A549 (cell line): ENCODE results near the gene NTN1.

ENCODE experiments used
- CHD2 ChIP-seq: fragments of 150-350 bp; IDR thresholded peaks from 2 replicates; pipeline ENCODE4 v1.6.1; 2014; ENCODE audit warnings: low read length; ENCODE audit not compliant: partially characterized antibody
- CTCF ChIP-seq: fragments of >200 bp; sonication (Bioruptor Twin); formaldehyde crosslinking; IDR thresholded peaks from 3 replicates; pipeline ENCODE4 v1.5.1; 2016
- ESRRA ChIP-seq: fragments of 150-350 bp; IDR thresholded peaks from 2 replicates; pipeline ENCODE4 v1.6.1; 2014; ENCODE audit warnings: mild to moderate bottlenecking, low read length, borderline replicate concordance
- MAX ChIP-seq: IDR thresholded peaks from 2 replicates; pipeline ENCODE4 v1.6.1; 2012
- PHF8 ChIP-seq: fragments of 200-600 bp; sonication (generic); IDR thresholded peaks from 2 replicates; pipeline ENCODE4 v1.6.1; 2016; ENCODE audit warnings: low read depth, mild to moderate bottlenecking, antibody characterized with exemption, moderate library complexity, borderline replicate concordance
- POLR2A ChIP-seq: IDR thresholded peaks from 2 replicates; pipeline ENCODE4 v1.6.1; 2012; ENCODE audit warnings: mild to moderate bottlenecking, low read length
- RAD21 ChIP-seq, 2 experiments: fragments of >200 bp in 1 of 2; sonication (Bioruptor Twin) in 1 of 2; formaldehyde crosslinking in 1 of 2; IDR thresholded peaks in 1 of 2; conservative IDR thresholded peaks in 1 of 2; 2 replicates in 1 of 2; 3 replicates in 1 of 2; pipeline ENCODE4 v1.6.1; 2012 to 2018; ENCODE audit warnings: inconsistent platforms in 1 of 2
- RNF2 ChIP-seq: fragments of 200-600 bp; sonication (generic); IDR thresholded peaks from 2 replicates; pipeline ENCODE4 v1.6.1; 2016; ENCODE audit warnings: low read depth, mild to moderate bottlenecking, antibody characterized with exemption, moderate library complexity, borderline replicate concordance
- SMC3 ChIP-seq: fragments of >200 bp; sonication (Bioruptor Twin); formaldehyde crosslinking; IDR thresholded peaks from 3 replicates; pipeline ENCODE4 v1.6.1; 2018; ENCODE audit warnings: inconsistent platforms
- TP53 ChIP-seq: fragments of 250-450 bp; sonication (Bioruptor Pico); IDR thresholded peaks from 2 replicates; pipeline ENCODE4 v1.5.0; 2021; ENCODE audit warnings: mild to moderate bottlenecking, moderate library complexity
- USF2 ChIP-seq: fragments of 450-650 bp; IDR thresholded peaks from 2 replicates; pipeline ENCODE4 v1.6.1; 2014; ENCODE audit warnings: antibody characterized with exemption

GRCh38 chr17:9258115-9259015 is 237.1 kb downstream of the NTN1 start:
- TF ChIP-seq CTCF = no peak
- no peak for TF ChIP-seq PHF8
- no peak for TF ChIP-seq ESRRA
- no peak for TF ChIP-seq POLR2A
- no peak for TF ChIP-seq USF2
- no peak for TF ChIP-seq CHD2
- TF ChIP-seq MAX = no peak
- TF ChIP-seq TP53 (CRISPR knock-in tag) = no peak
- TF ChIP-seq RAD21 (conservative IDR thresholded peaks at IDR 0.05 in 1 of 2, IDR thresholded peaks at IDR 0.05 in 1 of 2) = no peak
- no peak for TF ChIP-seq RNF2
- TF ChIP-seq SMC3 = no peak
